Lung (tissue), 16 donors: ENCODE measurements around the gene FZD4. TPM values are rescaled to one million over a fixed set of nuclear protein-coding genes. Genes with fewer than 3 reads are reported as not detected.
"Not testable (repeated sequence)": the region's sequence is repeated elsewhere in the genome, so short reads cannot be mapped to it uniquely, and the experiment has no call there.

ENCODE experiments used
- ATAC-seq: fragments of 200-7000 bp; cut with Tn5 transposase; one replicate; pipeline ENCODE4 v1.9.1; 2020; ENCODE audit warnings: moderate number of reproducible peaks; ENCODE audit not compliant: insufficient read depth, low FRiP score
- DNase-seq, 3 donors: peaks; one replicate each; pipeline ENCODE4 v3.0.0-alpha.2; 2013 to 2017
- H3K27ac ChIP-seq, 2 donors: one replicate each; pipeline ENCODE4 v1.5.1; 2013; ENCODE audit warnings: mild to moderate bottlenecking in 2 of 2, moderate library complexity in 2 of 2, control low read depth in 1 of 2, inconsistent platforms in 1 of 2, low read depth in 1 of 2, low read length in 1 of 2
- H3K27me3 ChIP-seq, 3 donors: one replicate each; pipeline ENCODE4 v1.5.1; 2013; ENCODE audit warnings: low read length in 2 of 3; ENCODE audit not compliant: control insufficient read depth in 3 of 3, insufficient read depth in 3 of 3
- H3K36me3 ChIP-seq, 4 donors: one replicate each; pipeline ENCODE4 v1.5.1; 2013; ENCODE audit warnings: low read length in 4 of 4, mild to moderate bottlenecking in 1 of 4, moderate library complexity in 1 of 4; ENCODE audit not compliant: control insufficient read depth in 4 of 4, insufficient read depth in 4 of 4
- H3K4me1 ChIP-seq, 5 donors: one replicate each; pipeline ENCODE4 v1.5.1; 2013; ENCODE audit warnings: low read length in 5 of 5, mild to moderate bottlenecking in 2 of 5, moderate library complexity in 1 of 5; ENCODE audit not compliant: control insufficient read depth in 5 of 5, insufficient read depth in 5 of 5
- H3K4me3 ChIP-seq: one replicate; pipeline ENCODE4 v1.5.1; 2013; ENCODE audit warnings: mild to moderate bottlenecking, control low read depth, moderate library complexity
- H3K9ac ChIP-seq, 2 donors: one replicate each; pipeline ENCODE4 v1.5.1; 2013; ENCODE audit warnings: low read length in 2 of 2, control low read depth in 1 of 2; ENCODE audit not compliant: insufficient read depth in 1 of 2
- H3K9me3 ChIP-seq, 4 donors: one replicate each; pipeline ENCODE4 v1.5.1; 2013; ENCODE audit warnings: low read length in 3 of 4, mild to moderate bottlenecking in 1 of 4, moderate library complexity in 1 of 4; ENCODE audit not compliant: control insufficient read depth in 4 of 4, insufficient read depth in 3 of 4
- CTCF ChIP-seq: IDR thresholded peaks from 2 replicates; pipeline ENCODE4 v1.5.1; 2012; ENCODE audit warnings: mild to moderate bottlenecking; ENCODE audit errors: control extremely low read depth, extremely low read depth
- WGBS, 2 donors: extraction: QIAGEN DNeasy Blood & Tissue Kit; methylation state at CpG; one replicate each; pipeline ENCODE4 v1.1.7; 2013; 5-methylcytosine and 5-hydroxymethylcytosine counted together
- long read RNA-seq, 5 donors: transcript quantifications; one replicate each; lab custom pipeline, GENCODE V29; 2026
- polyA plus RNA-seq, 2 donors: library from polyadenylated mRNA; stranded (reverse); fragments of 200-250 nt; gene quantifications; one replicate each; pipeline ENCODE4 v1.2.1, GENCODE V29; 2013
- total RNA-seq, 2 donors: library from RNA; depleted of rRNA in 1 of 2; stranded (reverse); fragments of >200 nt in 1 of 2; gene quantifications; one replicate each; pipeline ENCODE4 v1.2.1, GENCODE V29; 2014 to 2021
- donor health status: control.
- donor health status: control.
- donor health status: Bipolar disorder and iron deficiency.
- donor health status: healthy.
- donor health status: DM: yes; HTN: yes; CAD: no.

The FZD4 gene
- total RNA-seq = 10 to 100 TPM; 24.3 to 40.0 TPM
- polyA plus RNA-seq = 10 to 100 TPM; 12.0 to 17.4 TPM
- long read RNA-seq, donor 1, full-length matches to known transcripts = 12 of 12 reads
- long read RNA-seq, donor 1, partial matches to known transcripts = 0 of 12 reads
- long read RNA-seq, donor 1, other reads (novel, unspliced or antisense) = 0 of 12 reads
- long read RNA-seq, donor 2, full-length matches to known transcripts = 2 of 2 reads
- long read RNA-seq, donor 2, partial matches to known transcripts = 0 of 2 reads
- long read RNA-seq, donor 2, other reads (novel, unspliced or antisense) = 0 of 2 reads
- long read RNA-seq, donor 3, full-length matches to known transcripts = 3 of 3 reads
- long read RNA-seq, donor 3, partial matches to known transcripts = 0 of 3 reads
- long read RNA-seq, donor 3, other reads (novel, unspliced or antisense) = 0 of 3 reads
- long read RNA-seq, donor 4, full-length matches to known transcripts = 1 of 1 reads
- long read RNA-seq, donor 4, partial matches to known transcripts = 0 of 1 reads
- long read RNA-seq, donor 4, other reads (novel, unspliced or antisense) = 0 of 1 reads
- long read RNA-seq, donor 5, full-length matches to known transcripts = 7 of 7 reads
- long read RNA-seq, donor 5, partial matches to known transcripts = 0 of 7 reads
- long read RNA-seq, donor 5, other reads (novel, unspliced or antisense) = 0 of 7 reads

- Histone ChIP-seq H3K36me3 (peaks cover 2 to 15% (median 12%) of the 10 kb centered on the region in 4 donors), H3K9ac (peak within 1 kb of the TSS; percentile 64 to 78), H3K4me1 (peaks cover 12 to 55% (median 24%) of the 10 kb centered on the region in 5 donors), H3K27me3 (no peaks in the 10 kb centered on the region), H3K4me3 (peak within 1 kb of the TSS; percentile 91), H3K27ac (peak within 1 kb of the TSS; percentile 94), H3K9me3 (no peaks in the 10 kb centered on the region)
- peak; percentile 3 for TF ChIP-seq CTCF
- ATAC-seq (peak; percentile 92), DNase-seq (peak; percentile 93 to 97 (median 93))
- WGBS, 2 donors = 1% methylated on average over 43 to 63 of the region's 64 CpGs
These were observed at the start of gene FZD4 for GRCh38 chr11:86955361-86956120. FZD4 (minus strand) TSS chr11:86955395; CDS start chr11:86955085, 310 bp downstream.

DNA sequence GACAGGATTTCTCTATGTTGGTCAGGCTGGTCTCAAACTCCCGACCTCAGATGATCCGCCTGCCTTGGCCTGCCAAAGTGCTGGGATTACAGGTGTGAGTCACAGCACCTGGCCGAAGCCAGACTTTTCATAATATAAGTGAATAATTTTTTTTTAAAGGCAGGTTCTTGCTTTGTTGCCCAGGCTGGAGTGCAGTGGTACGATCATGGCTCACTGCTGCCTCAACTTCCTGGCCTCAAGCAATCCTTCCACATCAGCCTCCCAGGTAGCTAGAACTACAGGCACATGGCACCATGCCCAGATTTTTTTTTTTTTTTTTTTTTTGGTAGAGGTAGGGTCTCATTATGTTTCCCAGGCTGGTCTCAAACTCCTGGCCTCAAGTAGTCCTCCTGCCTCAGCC is 49.1 kb upstream of the FZD4 start:
- WGBS, 2 donors = 96 to 98% methylated on average over 4 of the region's 4 CpGs
- H3K9ac ChIP-seq, H3K27ac ChIP-seq, H3K4me3 ChIP-seq, H3K9me3 ChIP-seq, ATAC-seq, H3K27me3 ChIP-seq, H3K36me3 ChIP-seq, H3K4me1 ChIP-seq, DNase-seq: not testable (repeated sequence)

DNA sequence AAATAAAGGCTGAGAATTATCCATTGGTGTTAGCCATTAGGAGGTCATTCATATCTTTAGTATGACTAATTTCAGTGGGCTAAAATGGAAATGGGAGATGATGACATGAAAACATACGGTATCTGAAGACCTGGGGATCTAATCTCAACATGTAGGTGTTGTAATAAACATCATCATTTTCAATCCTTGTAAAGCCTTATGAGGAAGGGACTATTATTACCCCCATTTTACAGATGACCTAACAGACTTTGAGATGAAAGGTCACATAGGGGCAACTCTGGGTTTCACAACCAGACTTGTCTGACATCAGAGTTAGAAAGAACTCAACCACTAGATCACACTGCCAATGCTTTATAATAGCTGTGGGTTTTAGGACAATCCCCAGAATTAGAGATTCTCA is 47.7 kb upstream of the FZD4 start:
- H3K4me1 ChIP-seq = peaks cover 0 to 10% (median 0%) of the 10 kb centered on the region in 5 donors
- H3K27ac ChIP-seq = no peak overlapping the region
- H3K4me3 ChIP-seq = no peak overlapping the region
- WGBS, 2 donors = 93 to 96% methylated on average over 1 of the region's 1 CpG
- DNase-seq (no peak), ATAC-seq (no peak)
- no peaks in the 10 kb centered on the region for H3K9me3 ChIP-seq
- H3K36me3 ChIP-seq = no peaks in the 10 kb centered on the region
- no peaks in the 10 kb centered on the region for H3K27me3 ChIP-seq
- no peak for TF ChIP-seq CTCF
- no peak overlapping the region for H3K9ac ChIP-seq
